Measurements from ENCODE around the gene TRPV3. TPM values are rescaled to one million over a fixed set of nuclear protein-coding genes. Genes with fewer than 3 reads are reported as not detected.
A peak's percentile ranks its signal among the peaks of the same experiment; 100 is the strongest.

The TRPV3 gene
- total RNA-seq, 1 donor from 2014 or later, result 1.9 TPM

DNA sequence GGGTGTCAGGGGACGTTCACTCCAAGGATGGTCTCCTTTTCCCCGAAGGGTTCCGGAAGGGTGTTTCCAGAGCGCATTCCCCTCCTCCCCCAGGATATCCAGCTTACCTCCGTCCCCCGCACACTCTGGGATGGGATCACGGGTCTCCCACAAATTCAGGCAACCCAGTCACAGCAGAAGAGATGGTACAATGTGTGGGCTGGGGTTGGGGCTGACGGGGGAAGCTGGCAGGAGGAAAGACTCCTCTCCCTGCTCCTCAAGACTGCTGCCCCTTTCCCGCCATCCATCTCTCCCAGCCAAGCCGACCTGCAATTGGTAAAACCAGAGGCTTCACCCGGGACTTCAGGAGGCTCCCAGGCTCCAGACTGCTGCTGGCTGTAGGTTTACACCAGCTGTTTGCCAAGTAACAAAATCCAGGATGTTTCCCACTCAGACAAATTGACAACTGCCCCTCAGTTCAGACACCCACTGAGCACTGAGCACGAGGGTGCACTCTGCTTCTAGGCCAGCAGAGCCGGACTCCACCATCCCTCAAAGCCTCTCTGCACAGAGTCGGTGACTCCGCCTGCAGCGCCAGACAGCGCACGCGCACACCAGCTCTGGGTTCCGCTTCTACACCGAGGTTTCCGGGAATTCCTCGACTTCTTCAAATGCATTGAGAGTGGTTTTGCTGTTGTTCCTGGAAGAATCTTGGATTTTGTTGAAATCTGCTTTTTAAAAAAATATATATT, 44.1 kb downstream of the TRPV3 start:
- Mint-ChIP-seq H3K27ac (peak overlapping the region; percentile 65), H3K27me3 (ENCODE audit: insufficient read depth, low read depth) (peaks cover 4% of the 10 kb centered on the region), H3K4me1 (peaks cover 43% of the 10 kb centered on the region), H3K36me3 (peaks cover 39% of the 10 kb centered on the region), H3K9me3 (peaks cover 3% of the 10 kb centered on the region), H3K4me3 (peak overlapping the region; percentile 65)
- Histone ChIP-seq H3K4me1 (peaks cover 30% of the 10 kb centered on the region), H4K20me1 (ENCODE audit: low read depth) (no peaks in the 10 kb centered on the region), H3F3A (ENCODE audit: low read depth) (peaks cover 4% of the 10 kb centered on the region), H3K9ac (no peak overlapping the region), H3K27ac (no peak overlapping the region), H3K4me2 (peak overlapping the region; percentile 43), H2AFZ (replicated peaks) (no peak overlapping the region), H3K9me3 (ENCODE audit: low read depth) (no peaks in the 10 kb centered on the region), H3K36me3 (no peaks in the 10 kb centered on the region), H3K27me3 (peaks cover 8% of the 10 kb centered on the region), H3K79me2 (ENCODE audit: low read depth) (no peaks in the 10 kb centered on the region), H3K4me3 (no peak overlapping the region)
- TF ChIP-seq EZH2 (IDR thresholded peaks at IDR 0.05), result no peak
- TF ChIP-seq EZH2phosphoT487 (IDR thresholded peaks at IDR 0.05), result no peak
- TF ChIP-seq, protein P1, sequence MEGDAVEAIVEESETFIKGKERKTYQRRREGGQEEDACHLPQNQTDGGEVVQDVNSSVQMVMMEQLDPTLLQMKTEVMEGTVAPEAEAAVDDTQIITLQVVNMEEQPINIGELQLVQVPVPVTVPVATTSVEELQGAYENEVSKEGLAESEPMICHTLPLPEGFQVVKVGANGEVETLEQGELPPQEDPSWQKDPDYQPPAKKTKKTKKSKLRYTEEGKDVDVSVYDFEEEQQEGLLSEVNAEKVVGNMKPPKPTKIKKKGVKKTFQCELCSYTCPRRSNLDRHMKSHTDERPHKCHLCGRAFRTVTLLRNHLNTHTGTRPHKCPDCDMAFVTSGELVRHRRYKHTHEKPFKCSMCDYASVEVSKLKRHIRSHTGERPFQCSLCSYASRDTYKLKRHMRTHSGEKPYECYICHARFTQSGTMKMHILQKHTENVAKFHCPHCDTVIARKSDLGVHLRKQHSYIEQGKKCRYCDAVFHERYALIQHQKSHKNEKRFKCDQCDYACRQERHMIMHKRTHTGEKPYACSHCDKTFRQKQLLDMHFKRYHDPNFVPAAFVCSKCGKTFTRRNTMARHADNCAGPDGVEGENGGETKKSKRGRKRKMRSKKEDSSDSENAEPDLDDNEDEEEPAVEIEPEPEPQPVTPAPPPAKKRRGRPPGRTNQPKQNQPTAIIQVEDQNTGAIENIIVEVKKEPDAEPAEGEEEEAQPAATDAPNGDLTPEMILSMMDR (IDR thresholded peaks at IDR 0.05), result no peak
- DNase-seq (ENCODE audit: low spot score), result peak; percentile 17

DNA sequence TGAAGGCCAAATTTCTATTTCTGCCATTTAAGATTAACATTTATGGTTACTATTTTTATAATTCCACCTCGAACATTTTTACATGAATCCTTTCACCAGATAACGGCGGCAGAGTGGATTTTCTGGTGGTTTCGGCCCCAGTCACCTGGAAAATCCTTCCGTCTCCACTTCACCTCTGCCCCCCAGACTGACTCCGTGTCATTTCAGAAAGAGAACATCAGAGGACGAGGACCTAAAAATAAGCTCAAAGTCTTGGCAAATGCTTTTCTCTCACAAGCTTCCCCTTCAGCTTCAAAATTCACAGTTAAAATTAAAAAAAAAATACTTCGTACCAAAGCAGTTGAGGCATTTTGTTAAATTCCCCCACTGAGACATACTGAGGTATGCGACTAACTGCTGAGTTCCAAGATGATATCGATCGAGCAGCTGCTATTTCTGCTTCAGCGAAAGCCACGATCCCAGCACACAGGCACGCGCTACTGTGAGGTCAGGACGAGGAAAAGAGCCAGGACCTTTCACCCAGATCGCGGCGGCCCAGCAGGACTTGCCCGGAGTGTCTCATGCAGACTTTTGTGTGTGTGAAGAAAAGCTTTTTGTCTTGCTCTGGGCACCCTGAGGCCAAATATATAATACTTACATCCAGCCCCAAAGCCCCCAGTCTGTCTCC, 45.0 kb downstream of the TRPV3 start:
- Mint-ChIP-seq H3K27me3 (ENCODE audit: insufficient read depth, low read depth) (peaks cover 4% of the 10 kb centered on the region), H3K4me3 (peak overlapping the region; percentile 65), H3K9me3 (peaks cover 3% of the 10 kb centered on the region), H3K27ac (peak overlapping the region; percentile 65), H3K36me3 (peaks cover 33% of the 10 kb centered on the region), H3K4me1 (peaks cover 43% of the 10 kb centered on the region)
- H3K9ac ChIP-seq, result no peak overlapping the region
- no peaks in the 10 kb centered on the region for H3K36me3 ChIP-seq
- H3K27ac ChIP-seq, result no peak overlapping the region
- H3K79me2 ChIP-seq (ENCODE audit: low read depth), result no peaks in the 10 kb centered on the region
- H3K27me3 ChIP-seq, result peaks cover 8% of the 10 kb centered on the region
- peaks cover 4% of the 10 kb centered on the region for H3F3A ChIP-seq (ENCODE audit: low read depth)
- H3K4me2 ChIP-seq, result peak overlapping the region; percentile 43
- TF ChIP-seq EZH2phosphoT487 (IDR thresholded peaks at IDR 0.05) (no peak), EZH2 (IDR thresholded peaks at IDR 0.05) (no peak)
- TF ChIP-seq, protein P1 (IDR thresholded peaks at IDR 0.05), result no peak
- peak; percentile 77 for DNase-seq (ENCODE audit: low spot score)
- H2AFZ ChIP-seq (replicated peaks), result no peak overlapping the region
- no peaks in the 10 kb centered on the region for H4K20me1 ChIP-seq (ENCODE audit: low read depth)
- no peaks in the 10 kb centered on the region for H3K9me3 ChIP-seq (ENCODE audit: low read depth)
- no peak overlapping the region for H3K4me3 ChIP-seq
- H3K4me1 ChIP-seq, result peaks cover 30% of the 10 kb centered on the region

DNA sequence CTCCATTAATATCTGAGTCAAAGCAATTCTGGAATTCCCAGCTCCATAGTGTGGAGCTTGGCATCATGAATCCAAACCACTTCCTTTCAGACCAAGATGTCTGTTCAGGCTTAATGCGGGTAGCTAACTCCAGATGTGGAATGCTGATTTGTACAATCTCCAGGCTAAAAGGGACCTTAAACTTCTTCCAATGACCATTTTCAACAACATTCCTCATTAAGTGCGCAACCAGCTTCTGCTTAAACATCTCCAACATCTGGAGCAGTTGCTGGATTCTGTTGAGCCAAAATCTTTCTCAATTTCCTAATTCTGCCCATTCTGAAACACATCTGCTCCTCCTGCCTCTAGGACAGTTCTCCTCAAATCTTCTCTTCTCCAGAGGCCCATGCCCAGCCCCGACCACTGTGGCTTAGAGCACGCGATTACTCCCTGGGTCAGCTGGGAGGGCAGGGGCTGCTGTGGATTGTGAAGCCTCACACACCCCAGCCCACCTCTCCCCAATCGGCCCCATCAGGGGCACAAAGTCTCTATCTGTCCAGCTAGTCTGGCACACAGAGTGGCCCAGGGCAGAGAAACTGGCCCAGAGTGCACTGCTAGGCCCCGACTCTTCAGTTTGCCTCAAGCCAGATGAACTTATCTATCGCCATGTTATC, 45.6 kb downstream of the TRPV3 start:
- H3K27ac ChIP-seq, result no peak overlapping the region
- peak overlapping the region; percentile 65 for H3K27ac Mint-ChIP-seq

More for the DNA sequence above, 45.6 kb downstream of the TRPV3 start:
- Histone ChIP-seq H4K20me1 (ENCODE audit: low read depth) (no peaks in the 10 kb centered on the region), H3K4me3 (no peak overlapping the region), H3K9me3 (ENCODE audit: low read depth) (no peaks in the 10 kb centered on the region), H3K27me3 (peaks cover 8% of the 10 kb centered on the region), H3K4me2 (peak overlapping the region; percentile 43), H3K79me2 (ENCODE audit: low read depth) (no peaks in the 10 kb centered on the region), H3K4me1 (peaks cover 30% of the 10 kb centered on the region), H3K9ac (no peak overlapping the region), H3K36me3 (no peaks in the 10 kb centered on the region), H3F3A (ENCODE audit: low read depth) (peaks cover 4% of the 10 kb centered on the region), H2AFZ (replicated peaks) (no peak overlapping the region)
- Mint-ChIP-seq H3K9me3 (peaks cover 3% of the 10 kb centered on the region), H3K4me3 (no peak overlapping the region), H3K27me3 (ENCODE audit: insufficient read depth, low read depth) (peaks cover 4% of the 10 kb centered on the region), H3K36me3 (peaks cover 33% of the 10 kb centered on the region), H3K4me1 (peaks cover 43% of the 10 kb centered on the region)
- DNase-seq (ENCODE audit: low spot score), result no peak
- TF ChIP-seq EZH2phosphoT487 (IDR thresholded peaks at IDR 0.05) (no peak), EZH2 (IDR thresholded peaks at IDR 0.05) (no peak)
- TF ChIP-seq, protein P1 (IDR thresholded peaks at IDR 0.05), result no peak

All from neural progenitor cell (in vitro differentiated cells).